Tibial artery (tissue), 4 donors: ENCODE measurements around the gene PAQR8.

Source experiments
- DNase-seq, 2 donors: peaks; one replicate each; pipeline ENCODE4 v3.0.0-alpha.2; 2019
- H3K27ac ChIP-seq, 2 donors: fragments of 200-600 bp; sonication (generic) in 1 of 2; 1 replicate in 1 of 2; 2 replicates in 1 of 2; pipeline ENCODE4 v1.5.1; 2018 to 2019; ENCODE audit warnings: mild to moderate bottlenecking in 1 of 2
- H3K27me3 ChIP-seq, 2 donors: fragments of 200-600 bp; sonication (generic) in 1 of 2; one replicate each; pipeline versions ENCODE4 v1.5.1 to v1.6.0; 2016 to 2019
- H3K36me3 ChIP-seq, 3 donors: fragments of 200-600 bp; sonication (generic) in 2 of 3; one replicate each; pipeline ENCODE4 v1.5.1; 2016 to 2019; ENCODE audit warnings: mild to moderate bottlenecking in 2 of 3
- H3K4me1 ChIP-seq, 4 donors: fragments of 200-600 bp; sonication (generic) in 2 of 4; 1 replicate in 3 of 4; 2 replicates in 1 of 4; pipeline ENCODE4 v1.5.1; 2016 to 2019
- H3K4me3 ChIP-seq, 2 donors: fragments of 200-600 bp; sonication (generic) in 1 of 2; 1 replicate in 1 of 2; 2 replicates in 1 of 2; pipeline ENCODE4 v1.5.1; 2018 to 2019; ENCODE audit warnings: mild to moderate bottlenecking in 2 of 2
- H3K9me3 ChIP-seq, 3 donors: fragments of 200-600 bp; sonication (generic) in 1 of 3; one replicate each; pipeline ENCODE4 v1.5.1; 2016 to 2019
- intact Hi-C: fragments of 100-400 bp; cut with DNase I; formaldehyde crosslinking; loops from one replicate; pipeline ENCODE4 v1.15.0; 2023; ENCODE audit warnings: low total_unique reads
- TF ChIP-seq, protein P1 (sequence below), 2 experiments: fragments of 200-600 bp in 1 of 2; fragments of 450-650 bp in 1 of 2; IDR thresholded peaks; one replicate each; pipeline ENCODE4 v1.5.1; 2017 to 2019; ENCODE audit warnings: antibody characterized with exemption in 2 of 2, mild to moderate bottlenecking in 1 of 2, moderate library complexity in 1 of 2

PAQR8 gene

DNA sequence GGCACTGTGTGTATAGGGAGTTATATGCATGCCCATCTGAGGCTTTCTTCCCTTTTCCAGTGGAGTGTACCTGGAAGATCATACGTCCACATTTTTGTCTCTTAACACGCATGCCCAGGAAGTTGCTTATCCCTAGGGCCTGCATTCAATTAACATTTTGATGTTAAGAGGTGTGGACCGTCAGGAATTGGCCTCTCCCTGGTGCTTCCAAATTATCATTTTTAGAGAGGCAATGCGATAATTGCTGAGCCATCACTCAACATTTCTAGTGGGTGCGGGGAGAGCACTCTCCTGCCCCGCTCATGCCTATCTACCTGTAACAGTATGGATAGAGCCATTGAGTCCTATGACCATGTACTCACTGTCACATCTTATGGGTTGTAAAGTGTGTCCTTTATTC is 37.8 kb upstream of the PAQR8 start:
- H3K4me1 ChIP-seq = no peaks in the 10 kb centered on the region
- intact Hi-C loops = no loop called here
- no peak overlapping the region for H3K4me3 ChIP-seq
- TF ChIP-seq, protein P1, sequence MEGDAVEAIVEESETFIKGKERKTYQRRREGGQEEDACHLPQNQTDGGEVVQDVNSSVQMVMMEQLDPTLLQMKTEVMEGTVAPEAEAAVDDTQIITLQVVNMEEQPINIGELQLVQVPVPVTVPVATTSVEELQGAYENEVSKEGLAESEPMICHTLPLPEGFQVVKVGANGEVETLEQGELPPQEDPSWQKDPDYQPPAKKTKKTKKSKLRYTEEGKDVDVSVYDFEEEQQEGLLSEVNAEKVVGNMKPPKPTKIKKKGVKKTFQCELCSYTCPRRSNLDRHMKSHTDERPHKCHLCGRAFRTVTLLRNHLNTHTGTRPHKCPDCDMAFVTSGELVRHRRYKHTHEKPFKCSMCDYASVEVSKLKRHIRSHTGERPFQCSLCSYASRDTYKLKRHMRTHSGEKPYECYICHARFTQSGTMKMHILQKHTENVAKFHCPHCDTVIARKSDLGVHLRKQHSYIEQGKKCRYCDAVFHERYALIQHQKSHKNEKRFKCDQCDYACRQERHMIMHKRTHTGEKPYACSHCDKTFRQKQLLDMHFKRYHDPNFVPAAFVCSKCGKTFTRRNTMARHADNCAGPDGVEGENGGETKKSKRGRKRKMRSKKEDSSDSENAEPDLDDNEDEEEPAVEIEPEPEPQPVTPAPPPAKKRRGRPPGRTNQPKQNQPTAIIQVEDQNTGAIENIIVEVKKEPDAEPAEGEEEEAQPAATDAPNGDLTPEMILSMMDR (IDR thresholded peaks at IDR 0.05) = no peak
- DNase-seq = no peak
- H3K27me3 ChIP-seq = no peaks in the 10 kb centered on the region
- H3K9me3 ChIP-seq = no peaks in the 10 kb centered on the region
- no peak overlapping the region for H3K27ac ChIP-seq
- no peaks in the 10 kb centered on the region for H3K36me3 ChIP-seq

DNA sequence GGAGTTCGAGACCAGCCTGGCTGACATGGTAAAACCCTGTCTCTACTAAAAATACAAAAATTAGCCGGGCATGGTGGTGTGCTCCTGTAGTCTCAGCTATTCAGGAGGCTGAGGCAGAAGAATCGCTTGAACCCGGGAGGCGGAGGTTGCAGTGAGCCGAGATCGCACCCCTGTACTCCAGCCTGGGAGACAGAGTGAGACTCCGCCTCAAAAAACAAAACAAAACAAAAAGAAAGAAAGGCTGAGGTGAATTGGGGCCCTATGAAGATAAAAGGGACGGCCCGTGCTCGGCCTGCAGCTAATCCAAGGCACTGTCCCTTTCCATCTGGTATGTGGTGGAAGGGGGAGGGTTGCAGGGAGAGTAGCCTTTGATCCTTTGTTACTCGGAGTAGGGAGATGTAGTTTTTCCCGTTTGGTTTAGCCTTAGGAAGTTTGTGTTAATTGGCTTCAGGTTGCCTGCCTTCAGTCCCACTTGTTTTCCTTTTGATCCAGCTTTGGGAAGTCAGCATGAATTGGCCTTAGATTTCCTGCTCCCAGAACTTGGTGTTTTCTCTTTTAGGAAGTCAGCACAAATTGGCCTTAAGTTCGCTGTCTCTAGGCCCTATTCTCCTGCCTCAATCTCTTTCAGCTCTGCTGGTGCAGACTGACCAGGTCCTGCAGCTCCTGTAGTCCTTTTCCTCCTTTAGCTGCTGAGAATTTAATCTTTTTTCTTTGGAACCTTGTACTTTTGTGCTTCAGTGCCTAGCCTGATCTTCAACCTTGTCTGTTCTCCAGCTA is 36.1 kb upstream of the PAQR8 start:
- Histone ChIP-seq H3K4me3 (no peak overlapping the region), H3K36me3 (no peaks in the 10 kb centered on the region), H3K27ac (no peak overlapping the region), H3K9me3 (no peaks in the 10 kb centered on the region), H3K27me3 (no peaks in the 10 kb centered on the region), H3K4me1 (no peaks in the 10 kb centered on the region)
- intact Hi-C loops = no loop called here
- no peak for DNase-seq
- TF ChIP-seq, protein P1 (IDR thresholded peaks at IDR 0.05) = no peak

DNA sequence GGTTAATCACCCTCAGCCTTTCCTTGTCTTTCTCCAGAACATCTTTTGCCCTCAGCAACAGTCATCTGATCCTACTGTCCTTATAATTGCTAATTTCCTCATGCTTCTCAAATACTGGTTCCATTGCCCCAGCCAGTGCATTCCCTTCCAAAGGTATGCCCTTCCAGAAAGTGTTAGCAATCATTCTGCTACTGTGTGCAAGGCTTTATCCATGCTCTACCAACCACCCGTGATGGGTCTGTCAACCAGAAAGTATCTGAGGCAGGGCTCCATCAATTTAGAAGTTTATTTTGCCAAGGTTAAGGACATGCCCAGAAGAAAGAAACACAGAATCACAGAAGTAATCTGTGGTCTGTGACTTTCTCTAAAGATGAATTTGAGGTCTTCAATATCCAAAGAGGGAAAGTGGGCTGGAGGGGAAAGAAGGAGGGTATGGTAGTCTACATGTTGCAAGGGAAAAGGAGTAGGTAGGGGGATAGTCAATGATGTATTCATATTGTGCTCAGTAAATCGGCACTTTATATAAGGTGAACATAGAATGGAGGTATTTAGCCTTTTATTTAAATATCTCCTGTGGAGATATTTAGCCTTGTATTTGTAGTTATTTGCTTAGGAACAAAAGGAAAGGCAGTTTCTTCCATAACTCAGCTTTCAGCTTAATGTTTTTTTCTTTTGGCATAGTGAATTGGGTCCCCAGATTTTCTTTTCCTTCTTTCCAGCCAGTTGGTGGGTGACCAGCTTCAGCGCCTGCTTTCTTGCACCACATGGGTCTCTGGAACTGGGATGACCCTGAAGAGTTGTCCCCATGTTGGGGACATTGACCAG is 35.2 kb upstream of the PAQR8 start:
- no peak overlapping the region for H3K27ac ChIP-seq
- intact Hi-C loops = no loop called here

DNA sequence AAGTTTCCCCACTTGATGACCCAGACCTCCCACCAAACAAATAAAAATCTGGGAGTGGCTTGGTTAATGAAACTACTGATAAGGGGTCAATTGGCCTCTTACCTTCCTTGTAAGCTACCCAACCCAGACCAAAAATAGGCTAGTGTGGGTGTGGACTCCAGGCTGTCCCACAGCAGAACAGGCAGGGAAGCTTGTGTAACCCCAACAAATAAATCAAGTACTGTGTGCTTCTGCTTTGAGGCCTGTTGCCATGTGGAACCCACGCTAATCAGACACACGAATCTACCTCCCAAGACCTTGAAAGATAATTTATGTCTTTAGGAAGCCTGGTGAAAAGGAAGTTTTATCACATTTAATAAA is 33.7 kb upstream of the PAQR8 start:
- intact Hi-C loops = no loop called here
- Histone ChIP-seq H3K4me3 (no peak overlapping the region), H3K4me1 (no peaks in the 10 kb centered on the region)

More for the DNA sequence above, 35.2 kb upstream of the PAQR8 start:
- H3K36me3 ChIP-seq = no peaks in the 10 kb centered on the region
- H3K27me3 ChIP-seq = no peaks in the 10 kb centered on the region
- no peaks in the 10 kb centered on the region for H3K4me1 ChIP-seq
- H3K9me3 ChIP-seq = no peaks in the 10 kb centered on the region
- no peak overlapping the region for H3K4me3 ChIP-seq
- DNase-seq = no peak
- TF ChIP-seq, protein P1 (IDR thresholded peaks at IDR 0.05) = no peak

DNA sequence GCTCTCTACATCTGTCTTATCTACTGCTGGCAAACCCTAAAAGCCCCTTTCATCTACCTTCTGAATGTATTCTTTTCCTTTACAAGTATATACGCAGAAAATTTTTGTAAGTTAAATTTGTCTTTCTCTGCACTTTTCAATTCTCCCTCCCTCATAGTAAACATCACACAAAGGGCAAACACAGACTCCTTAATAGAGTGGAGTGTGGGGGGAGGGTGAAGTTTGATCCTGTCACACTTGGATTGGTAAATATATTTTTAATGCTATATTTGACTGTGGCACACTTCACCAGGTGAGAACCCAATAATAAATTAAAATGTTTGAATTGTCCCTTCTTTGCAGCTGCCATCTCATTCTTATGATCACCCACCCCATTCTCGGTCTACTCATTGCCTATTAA is 33.2 kb upstream of the PAQR8 start:
- TF ChIP-seq, protein P1 (IDR thresholded peaks at IDR 0.05) = no peak
- H3K4me1 ChIP-seq = no peaks in the 10 kb centered on the region
- H3K27ac ChIP-seq = no peak overlapping the region
- no peaks in the 10 kb centered on the region for H3K27me3 ChIP-seq
- H3K4me3 ChIP-seq = no peak overlapping the region
- no peak for DNase-seq
- H3K36me3 ChIP-seq = no peaks in the 10 kb centered on the region
- intact Hi-C loops = no loop called here
- no peaks in the 10 kb centered on the region for H3K9me3 ChIP-seq

More for the DNA sequence above, 33.7 kb upstream of the PAQR8 start:
- Histone ChIP-seq H3K36me3 (no peaks in the 10 kb centered on the region), H3K27me3 (no peaks in the 10 kb centered on the region), H3K9me3 (no peaks in the 10 kb centered on the region), H3K27ac (no peak overlapping the region)
- DNase-seq = no peak
- TF ChIP-seq, protein P1 (IDR thresholded peaks at IDR 0.05) = no peak
